Fibroblast of lung (primary cell): ENCODE data around the gene C22orf23. TPM values are rescaled to one million over a fixed set of nuclear protein-coding genes. Genes with fewer than 3 reads are reported as not detected.

ENCODE experiments used
- DNase-seq, 2 donors: peaks; one replicate each; pipeline versions ENCODE4 v3.0.0 to v3.0.0-alpha.2; 2010; ENCODE audit warnings: low read depth in 2 of 2
- H2AFZ ChIP-seq: 2 replicates; pipeline ENCODE4 v1.5.1; 2012; ENCODE audit warnings: low read length, control low read depth, inconsistent platforms
- H3K27ac ChIP-seq: 2 replicates; pipeline ENCODE4 v1.5.1; 2011; ENCODE audit warnings: low read length, control low read depth; ENCODE audit not compliant: insufficient read depth
- H3K27me3 ChIP-seq: 2 replicates; pipeline ENCODE4 v1.5.1; 2011; ENCODE audit warnings: mild to moderate bottlenecking, low read length; ENCODE audit not compliant: control insufficient read depth, insufficient read depth
- H3K36me3 ChIP-seq: 2 replicates; pipeline ENCODE4 v1.5.1; 2011; ENCODE audit warnings: low read length; ENCODE audit not compliant: control insufficient read depth, insufficient read depth
- H3K4me1 ChIP-seq: 2 replicates; pipeline ENCODE4 v1.5.1; 2011; ENCODE audit warnings: low read length; ENCODE audit not compliant: control insufficient read depth, insufficient read depth; ENCODE audit errors: extremely low read depth
- H3K4me2 ChIP-seq: 2 replicates; pipeline ENCODE4 v1.5.1; 2011; ENCODE audit warnings: low read length, control low read depth; ENCODE audit not compliant: insufficient read depth; ENCODE audit errors: extremely low read depth
- H3K4me3 ChIP-seq, 4 experiments: fragments of 200-600 bp in 1 of 4; sonication (generic) in 1 of 4; replicated peaks in 1 of 4; 2 replicates each; pipeline ENCODE4 v1.5.1; 2011 to 2016; ENCODE audit warnings: low read length in 4 of 4, low read depth in 3 of 4, mild to moderate bottlenecking in 3 of 4, control low read depth in 2 of 4, inconsistent platforms in 1 of 4, mixed read lengths in 1 of 4; ENCODE audit not compliant: insufficient read depth in 1 of 4; ENCODE audit errors: control extremely low read depth in 1 of 4
- H3K79me2 ChIP-seq: 2 replicates; pipeline ENCODE4 v1.5.1; 2012; ENCODE audit warnings: mild to moderate bottlenecking, low read length, inconsistent platforms; ENCODE audit not compliant: control insufficient read depth, insufficient read depth
- H3K9ac ChIP-seq: 2 replicates; pipeline ENCODE4 v1.5.1; 2011; ENCODE audit warnings: mild to moderate bottlenecking, low read length, control low read depth; ENCODE audit not compliant: insufficient read depth
- H3K9me3 ChIP-seq: 2 replicates; pipeline ENCODE4 v1.5.1; 2012; ENCODE audit warnings: low read depth, low read length; ENCODE audit not compliant: control insufficient read depth, insufficient read depth
- H4K20me1 ChIP-seq: 2 replicates; pipeline ENCODE4 v1.5.1; 2011; ENCODE audit warnings: low read length; ENCODE audit not compliant: control insufficient read depth, insufficient read depth; ENCODE audit errors: extremely low read depth
- CTCF ChIP-seq, 2 donors: IDR thresholded peaks in 1 of 2; conservative IDR thresholded peaks in 1 of 2; 1 replicate in 1 of 2; 2 replicates in 1 of 2; pipeline ENCODE4 v1.5.1; 2011 to 2012; ENCODE audit warnings: low read length in 2 of 2, control low read depth in 1 of 2, inconsistent platforms in 1 of 2, low read depth in 1 of 2, mild to moderate bottlenecking in 1 of 2
- EZH2 ChIP-seq: IDR thresholded peaks from 2 replicates; pipeline ENCODE4 v1.5.1; 2012; ENCODE audit warnings: low read length, control low read depth, mild to moderate bottlenecking; ENCODE audit errors: missing control alignments
- polyA plus RNA-seq, 2 donors: library from polyadenylated mRNA; depleted of rRNA in 1 of 2; stranded (reverse) in 1 of 2; unstranded in 1 of 2; fragments of >200 nt; gene quantifications; 2 replicates each; pipeline ENCODE4 v1.2.1, GENCODE V29; 2011 to 2012; ENCODE audit warnings: missing spikeins in 1 of 2
- total RNA-seq: library from RNA; depleted of rRNA; stranded (reverse); fragments of >200 nt; gene quantifications from 2 replicates; pipeline ENCODE4 v1.2.1, GENCODE V29; 2014

C22orf23 gene
- total and polyA plus RNA-seq, 2 donors (not counting 1 experiment from before 2014, with no cell fraction given), result 0.17 to 0.37 TPM

GRCh38 chr22:37897807-37898206 lies 55.6 kb downstream of the C22orf23 start:
- Histone ChIP-seq H3K4me2 (no peak overlapping the region), H3K9me3 (no peaks in the 10 kb centered on the region), H2AFZ (no peak overlapping the region), H3K4me1 (peaks cover 2% of the 10 kb centered on the region), H3K27ac (no peak overlapping the region), H3K27me3 (no peaks in the 10 kb centered on the region), H3K9ac (no peak overlapping the region), H3K4me3 (no peak overlapping the region), H4K20me1 (no peaks in the 10 kb centered on the region), H3K36me3 (no peaks in the 10 kb centered on the region), H3K79me2 (no peaks in the 10 kb centered on the region)
- DNase-seq, result no peak
- TF ChIP-seq EZH2, result no peak
- TF ChIP-seq CTCF (conservative IDR thresholded peaks at IDR 0.05 in 1 of 2, IDR thresholded peaks at IDR 0.05 in 1 of 2; ENCODE audit: low read depth in 1 of 2, low read length in 2 of 2), result no peak

- TF ChIP-seq CTCF (conservative IDR thresholded peaks at IDR 0.05 in 1 of 2, IDR thresholded peaks at IDR 0.05 in 1 of 2; ENCODE audit: low read depth in 1 of 2, low read length in 2 of 2) (no peak), EZH2 (no peak)
- Histone ChIP-seq H4K20me1 (no peaks in the 10 kb centered on the region), H3K27ac (no peak overlapping the region), H3K4me2 (no peak overlapping the region), H3K4me1 (peaks cover 2% of the 10 kb centered on the region), H3K27me3 (no peaks in the 10 kb centered on the region), H2AFZ (no peak overlapping the region), H3K9me3 (no peaks in the 10 kb centered on the region), H3K36me3 (no peaks in the 10 kb centered on the region), H3K4me3 (no peak overlapping the region), H3K79me2 (no peaks in the 10 kb centered on the region), H3K9ac (no peak overlapping the region)
- DNase-seq, result no peak
These were observed 56.5 kb downstream of the C22orf23 start for GRCh38 chr22:37896939-37897338.

GRCh38 chr22:37896181-37896592 lies 57.2 kb downstream of the C22orf23 start:
- DNase-seq, result no peak
- Histone ChIP-seq H2AFZ (no peak overlapping the region), H4K20me1 (no peaks in the 10 kb centered on the region), H3K9ac (peak overlapping the region; percentile 1), H3K4me3 (no peak overlapping the region), H3K79me2 (no peaks in the 10 kb centered on the region), H3K36me3 (no peaks in the 10 kb centered on the region), H3K27ac (no peak overlapping the region), H3K4me1 (peaks cover 2% of the 10 kb centered on the region), H3K4me2 (no peak overlapping the region), H3K27me3 (no peaks in the 10 kb centered on the region), H3K9me3 (no peaks in the 10 kb centered on the region)
- no peak for TF ChIP-seq EZH2
- TF ChIP-seq CTCF (conservative IDR thresholded peaks at IDR 0.05 in 1 of 2, IDR thresholded peaks at IDR 0.05 in 1 of 2; ENCODE audit: low read depth in 1 of 2, low read length in 2 of 2), result no peak
